Glomerular endothelial cell (primary cell): ENCODE measurements around the gene OR4S1. TPM values are rescaled to one million over a fixed set of nuclear protein-coding genes. Genes with fewer than 3 reads are reported as not detected.
A peak's percentile ranks its signal among the peaks of the same experiment; 100 is the strongest.
"Not testable (repeated sequence)": the region's sequence is repeated elsewhere in the genome, so short reads cannot be mapped to it uniquely, and the experiment has no call there.

Experiments
- DNase-seq: peaks from one replicate; pipeline ENCODE4 v3.0.0-alpha.2; 2011; ENCODE audit warnings: low read depth, low spot score; ENCODE audit errors: extremely low read depth
- total RNA-seq: library from RNA; depleted of rRNA; stranded (reverse); fragments of >200 nt; gene quantifications from 2 replicates; pipeline ENCODE4 v1.2.3, GENCODE V29; 2015

OR4S1 gene, protein sequence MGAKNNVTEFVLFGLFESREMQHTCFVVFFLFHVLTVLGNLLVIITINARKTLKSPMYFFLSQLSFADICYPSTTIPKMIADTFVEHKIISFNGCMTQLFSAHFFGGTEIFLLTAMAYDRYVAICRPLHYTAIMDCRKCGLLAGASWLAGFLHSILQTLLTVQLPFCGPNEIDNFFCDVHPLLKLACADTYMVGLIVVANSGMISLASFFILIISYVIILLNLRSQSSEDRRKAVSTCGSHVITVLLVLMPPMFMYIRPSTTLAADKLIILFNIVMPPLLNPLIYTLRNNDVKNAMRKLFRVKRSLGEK
- total RNA-seq = not detected in 2 replicates

DNA sequence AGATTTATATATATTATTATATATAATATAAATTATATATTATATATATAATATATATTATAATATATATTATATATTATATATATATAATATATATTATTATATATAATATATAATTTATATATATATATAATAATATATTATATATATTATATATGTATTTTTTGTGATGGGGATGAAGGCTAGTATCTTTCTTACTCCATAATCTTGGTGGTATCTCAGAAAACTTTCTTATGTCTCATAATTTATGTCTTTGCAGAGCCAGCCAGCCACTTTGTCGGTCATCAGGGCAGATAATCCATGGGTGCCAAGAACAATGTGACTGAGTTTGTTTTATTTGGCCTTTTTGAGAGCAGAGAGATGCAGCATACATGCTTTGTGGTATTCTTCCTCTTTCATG, at the start of gene OR4S1:
Gene OR4S1, plus strand, starts transcription at position 301 of the 400 bp plus-strand sequence. Its CDS starts 0 bp downstream, at position 301.
- DNase-seq = no peak

DNA sequence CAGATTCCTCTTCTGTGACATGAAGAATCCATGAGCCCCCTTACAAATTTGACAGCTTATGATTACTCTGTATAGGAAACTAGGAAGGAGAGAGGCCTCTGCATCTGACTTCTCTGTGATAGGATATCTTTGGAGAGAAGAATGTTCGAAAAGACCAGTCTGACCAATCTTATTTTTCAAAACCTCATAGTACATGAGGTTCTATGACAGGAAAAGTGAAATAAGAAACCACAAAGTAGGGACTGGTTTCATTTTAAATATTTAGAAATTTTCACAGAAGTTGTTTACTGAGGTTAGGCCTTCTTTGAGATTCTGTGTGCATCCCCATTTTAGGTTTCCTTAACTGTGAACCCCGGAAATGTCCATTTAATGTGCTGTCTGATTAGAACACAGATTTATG, 44.4 kb upstream of the OR4S1 start:
- DNase-seq = no peak

DNA sequence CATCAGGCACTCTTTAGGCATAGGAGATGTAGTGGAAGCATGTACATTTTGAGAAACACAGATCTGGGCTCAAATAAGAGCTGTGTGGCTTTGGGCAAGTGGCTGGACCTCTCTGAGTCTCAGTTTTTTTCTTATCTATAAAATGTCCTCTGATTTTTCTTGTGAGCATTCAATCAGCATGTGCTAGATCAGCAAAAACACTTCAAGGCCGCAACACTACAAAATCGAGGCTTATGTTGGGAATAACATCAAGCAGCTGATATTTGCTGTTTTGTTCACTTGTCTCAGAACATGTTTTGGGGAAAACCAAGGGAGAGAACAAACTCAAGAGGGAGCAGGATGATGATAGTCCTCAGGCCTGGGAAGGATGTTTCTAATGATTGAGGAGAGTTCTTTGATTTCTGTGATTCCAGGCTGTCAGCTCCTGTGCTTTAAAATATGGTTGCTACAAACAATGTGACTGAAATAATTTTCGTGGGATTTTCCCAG, 42.6 kb upstream of the OR4S1 start, which contains the start of gene OR4X1:
Gene OR4X1, plus strand, starts transcription at position 439 of the 489 bp plus-strand sequence. Its CDS starts 0 bp downstream, at position 439.
- no peak for DNase-seq

DNA sequence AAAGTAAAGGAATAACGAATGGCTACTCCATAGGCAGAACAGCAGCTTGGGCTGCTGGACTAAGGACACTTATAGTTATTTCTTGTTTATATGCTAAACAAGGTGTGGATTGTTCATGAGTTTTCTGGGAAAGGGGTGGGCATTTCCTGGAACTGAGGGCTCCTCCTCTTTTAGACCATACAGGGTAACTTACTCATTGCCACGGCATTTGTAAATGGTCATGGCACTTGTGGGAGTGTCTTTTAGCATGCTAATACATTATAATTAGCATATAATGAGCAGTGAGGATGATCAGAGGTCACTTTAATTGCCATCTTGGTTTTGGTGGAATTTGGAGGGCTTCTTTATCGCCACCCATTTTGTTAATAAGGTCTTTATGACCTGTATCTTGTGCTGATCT, 35.4 kb upstream of the OR4S1 start:
- no peak for DNase-seq

DNA sequence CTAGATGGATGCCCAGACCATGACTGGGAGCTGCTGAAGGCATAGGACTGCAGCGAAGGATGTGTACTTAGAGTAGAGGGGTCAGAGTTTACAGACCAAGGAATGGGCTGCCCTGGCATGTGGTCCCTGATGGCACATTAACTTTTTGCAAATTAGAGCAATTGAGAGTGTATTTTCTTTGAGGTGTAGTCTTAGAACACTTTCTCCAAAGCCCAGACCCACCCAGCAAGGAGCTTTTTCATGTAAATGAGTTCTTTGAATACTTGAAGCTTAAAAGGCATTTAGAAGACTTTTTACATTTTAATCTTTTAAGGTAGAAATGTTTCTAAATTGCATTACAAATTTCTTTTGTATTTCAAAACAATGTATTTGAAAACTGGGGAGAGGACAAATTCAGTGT, 33.4 kb upstream of the OR4S1 start:
- DNase-seq = no peak

DNA sequence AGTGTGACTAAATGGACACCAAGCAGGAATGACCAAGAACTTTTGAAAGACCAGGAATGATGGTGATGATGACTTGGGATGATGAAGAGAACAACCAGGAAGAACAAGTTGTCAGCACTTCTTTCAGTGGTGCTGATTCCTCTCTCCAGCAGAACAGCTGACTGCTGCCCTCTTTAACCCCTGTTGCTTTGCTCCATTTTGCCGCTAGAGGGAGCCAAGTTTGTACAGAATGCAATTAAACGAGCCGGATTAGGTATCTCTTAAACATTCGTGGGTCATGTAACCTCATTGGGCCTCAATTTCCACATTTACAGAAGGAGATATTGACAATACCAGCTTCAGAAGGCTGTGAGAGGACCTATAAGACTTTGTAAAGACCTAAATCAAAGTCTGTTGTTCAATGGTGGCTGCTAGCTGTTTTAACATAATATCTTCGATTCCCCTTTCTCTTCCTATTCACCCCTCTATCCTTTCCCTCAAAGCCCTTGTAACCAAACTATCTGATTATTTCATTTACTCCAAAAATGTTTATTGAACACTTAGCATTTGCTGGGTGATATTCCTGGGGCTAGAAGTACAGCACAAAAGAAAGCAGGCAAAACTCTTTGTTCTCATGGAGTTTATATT, 1.9 kb downstream of the OR4S1 start:
- peak; percentile 36 for DNase-seq

DNA sequence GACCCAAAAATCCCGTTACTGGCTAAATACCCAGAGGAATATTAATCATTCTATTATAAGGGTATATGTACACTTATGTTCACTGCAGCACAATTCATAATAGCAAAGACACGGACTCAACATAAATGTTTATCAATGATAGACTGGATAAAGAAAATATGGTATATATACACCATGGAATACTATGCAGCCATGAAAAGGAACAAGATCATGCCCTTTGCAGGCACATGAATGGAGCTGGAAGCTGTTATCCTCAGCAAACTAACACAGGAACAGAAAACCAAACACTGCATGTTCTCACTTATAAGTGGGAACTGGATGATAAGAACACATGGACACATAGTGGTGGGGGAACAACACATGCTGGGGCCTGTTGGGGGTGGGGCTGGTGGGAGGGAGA, 7.6 kb downstream of the OR4S1 start:
- DNase-seq = not testable (repeated sequence)

DNA sequence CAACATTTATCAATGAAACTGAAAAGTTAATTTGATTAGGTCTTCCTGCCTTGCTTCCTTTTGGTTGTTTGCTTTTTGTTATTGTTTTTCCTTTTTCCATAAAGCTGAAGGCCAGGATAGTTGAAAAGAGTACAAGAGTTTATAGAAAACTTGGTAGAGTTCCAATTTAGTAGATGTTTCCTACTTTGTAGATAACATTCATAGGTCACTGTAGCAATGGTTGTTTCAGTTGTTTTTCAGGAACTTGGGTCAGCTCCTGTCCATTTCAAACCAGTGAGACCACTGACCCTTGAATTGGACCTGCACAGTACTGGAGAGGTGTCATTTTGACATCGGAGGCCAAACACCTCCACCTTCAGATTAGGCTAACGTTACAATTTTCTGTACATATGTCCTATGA, 13.8 kb downstream of the OR4S1 start:
- not testable (repeated sequence) for DNase-seq

DNA sequence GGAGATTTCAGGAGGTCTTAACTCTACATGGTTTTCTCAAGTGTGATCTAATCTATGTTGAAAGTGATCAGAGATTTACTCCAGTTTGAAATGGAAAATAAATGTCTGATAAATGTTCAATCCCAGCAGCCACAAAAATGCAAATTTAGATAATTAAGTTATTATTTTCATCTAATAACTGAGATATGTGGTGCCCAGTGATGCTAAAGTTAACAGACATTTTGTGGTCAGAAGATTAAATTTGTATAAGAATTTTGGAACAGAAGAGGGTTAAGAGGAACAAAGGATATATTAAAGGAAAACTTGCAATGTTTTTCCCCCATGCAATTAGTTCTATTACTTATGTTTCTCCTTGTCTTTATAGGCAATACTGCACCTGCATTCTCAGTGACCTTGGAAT, 18.6 kb downstream of the OR4S1 start, which contains the start of gene OR4C3:
Gene OR4C3, plus strand, starts transcription at position 301 of the 400 bp plus-strand sequence. CDS start 102 bp downstream, outside the sequence.
- DNase-seq = not testable (repeated sequence)

DNA sequence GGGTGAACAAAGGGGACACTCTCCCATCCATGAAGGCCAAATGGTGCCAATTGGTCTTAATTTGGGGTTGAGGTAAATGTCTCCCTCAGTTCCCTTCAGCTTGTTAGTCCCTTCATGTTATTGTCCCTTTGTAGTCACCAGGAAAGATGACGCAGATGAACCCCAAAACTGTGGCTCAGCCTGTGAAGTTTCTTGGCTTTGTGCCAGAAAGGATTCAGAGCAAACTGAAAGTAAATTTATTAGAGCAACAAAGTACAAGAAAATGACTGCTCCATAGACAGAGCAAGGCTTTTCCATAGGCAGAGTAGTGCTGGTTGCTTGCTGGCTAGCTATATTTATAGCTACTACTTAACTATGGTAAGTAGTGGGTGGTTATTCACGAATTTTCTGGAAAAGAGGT, 35.4 kb downstream of the OR4S1 start:
- no peak for DNase-seq

DNA sequence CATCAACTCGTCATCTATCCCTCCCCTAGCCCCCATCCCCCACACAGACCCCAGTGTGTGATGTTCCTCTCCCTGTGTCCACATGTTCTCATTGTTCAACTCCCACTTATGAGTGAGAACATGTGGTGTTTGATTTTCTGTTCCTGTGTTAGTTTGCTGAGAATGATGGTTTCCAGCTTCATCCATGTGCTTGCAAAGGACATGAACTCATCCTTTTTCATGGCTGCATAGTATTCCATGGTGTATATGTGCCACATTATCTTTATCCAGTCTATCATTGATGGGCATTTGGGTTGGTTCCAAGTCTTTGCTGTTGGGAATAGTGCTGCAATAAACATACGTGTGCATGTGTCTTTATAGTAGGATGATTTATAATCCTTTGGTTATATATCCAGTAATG, 36.5 kb downstream of the OR4S1 start:
- DNase-seq = not testable (repeated sequence)

DNA sequence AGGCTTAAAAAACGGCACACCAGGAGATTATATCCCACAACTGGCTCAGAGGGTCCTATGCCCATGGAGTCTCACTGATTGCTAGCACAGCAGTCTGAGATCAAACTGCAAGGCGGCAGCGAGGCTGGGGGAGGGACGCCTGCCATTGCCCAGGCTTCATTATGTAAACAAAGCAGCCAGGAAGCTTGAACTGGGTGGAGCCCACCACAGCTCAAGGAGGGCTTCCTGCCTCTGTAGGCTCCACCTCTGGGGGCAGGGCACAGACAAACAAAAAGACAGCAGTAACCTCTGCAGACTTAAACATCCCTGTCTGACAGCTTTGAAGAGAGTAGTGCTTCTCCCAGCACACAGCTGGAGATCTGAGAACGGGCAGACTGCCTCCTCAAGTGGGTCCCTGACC, 40.3 kb downstream of the OR4S1 start:
- DNase-seq = not testable (repeated sequence)

DNA sequence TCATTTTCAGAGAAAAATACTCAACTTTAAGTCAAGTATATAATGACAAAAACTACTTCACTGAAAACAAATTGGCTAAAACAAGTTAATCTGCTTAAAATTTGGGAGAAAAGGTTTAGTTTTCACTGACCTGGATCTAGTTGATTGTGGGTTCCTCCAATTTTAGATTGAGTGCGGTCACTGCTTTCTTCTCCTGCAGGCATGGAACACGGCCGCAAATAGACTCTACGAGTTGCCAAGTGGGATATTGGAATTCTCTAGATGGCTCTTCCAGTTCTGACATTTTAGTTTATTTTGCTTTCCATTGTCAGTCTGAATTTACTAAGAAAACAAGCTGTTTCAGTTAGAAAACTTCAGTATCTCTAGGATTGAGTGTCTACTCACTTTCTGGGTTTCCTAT, 48.0 kb downstream of the OR4S1 start:
- no peak for DNase-seq

DNA sequence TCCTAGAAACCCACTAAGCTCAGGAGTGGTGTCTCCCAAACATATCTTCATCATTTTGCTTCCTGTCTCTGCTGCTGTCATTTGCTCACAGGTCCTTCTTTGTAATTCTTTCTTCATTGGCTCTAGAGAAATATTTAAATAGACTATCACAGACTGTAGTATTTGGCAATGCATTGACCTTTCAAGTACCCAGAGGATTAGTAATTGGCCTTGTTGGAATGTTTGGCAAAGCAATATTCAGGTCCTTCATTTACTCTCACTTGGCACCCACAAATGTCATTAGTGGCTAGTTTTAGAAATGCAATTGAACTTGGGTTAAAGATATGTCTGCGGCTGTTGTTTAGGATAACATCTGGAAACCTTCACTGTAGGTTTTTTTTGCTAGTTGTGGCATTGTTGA, 48.7 kb downstream of the OR4S1 start:
- DNase-seq = no peak

Other genes with a start within 250 kb of the OR4S1 start
- not detected in 2 replicates for gene OR4B1, start 89.4 kb upstream of the OR4S1 start, total RNA-seq
- gene OR4X2, start 61.1 kb upstream of the OR4S1 start, total RNA-seq = not detected in 2 replicates
- gene OR4X1, start 42.4 kb upstream of the OR4S1 start, total RNA-seq = not detected in 2 replicates
- not detected in 2 replicates for gene OR4C3, start 18.7 kb downstream of the OR4S1 start, total RNA-seq
- gene OR4C5, start 60.2 kb downstream of the OR4S1 start, total RNA-seq = not detected in 2 replicates
- gene OR4A47, start 182.6 kb downstream of the OR4S1 start, total RNA-seq = not detected in 2 replicates